IMR-90 (cell line): ENCODE data around the gene PEF1. TPM values are rescaled to one million over a fixed set of nuclear protein-coding genes. Genes with fewer than 3 reads are reported as not detected.

Experiments used
- CHD1 ChIP-seq: IDR thresholded peaks from 2 replicates; pipeline ENCODE4 v1.6.1; 2012; ENCODE audit warnings: low read depth, low read length, improper control_type of control experiment
- CTCF ChIP-seq: conservative IDR thresholded peaks from 2 replicates; pipeline ENCODE4 v1.5.1; 2012; ENCODE audit warnings: mild to moderate bottlenecking, low read depth, low read length, improper control_type of control experiment
- polyA plus RNA-seq, 3 experiments: library from polyadenylated mRNA; depleted of rRNA; stranded (reverse); fragments of >200 nt; gene quantifications; 2 replicates each; pipeline ENCODE4 v1.2.3, GENCODE V29; 2012; ENCODE audit warnings: low replicate concordance in 1 of 3
- total RNA-seq: library from RNA; depleted of rRNA; stranded (reverse); fragments of >200 nt; gene quantifications from 2 replicates; pipeline ENCODE4 v1.2.3, GENCODE V29; 2012

The PEF1 gene
- total and polyA plus RNA-seq, 2 of the 4 experiments (the other 2 are of a cell fraction), result 84.2 to 104 TPM

- TF ChIP-seq CTCF (no peak), CHD1 (no peak)
Observed at GRCh38 chr1:31666263-31666963, 21.7 kb upstream of the PEF1 start (continued).
